HepG2 (cell line): ENCODE results near the gene SAMD14. TPM values are rescaled to one million over a fixed set of nuclear protein-coding genes. Genes with fewer than 3 reads are reported as not detected.

Source experiments
- ETV6 ChIP-seq: sonication (generic); formaldehyde crosslinking; conservative IDR thresholded peaks from 2 replicates; pipeline ENCODE4 v1.4.0; 2020; ENCODE audit warnings: missing genetic modification reagents
- FIP1L1 ChIP-seq: fragments of 200-400 bp; formaldehyde crosslinking; IDR thresholded peaks from 2 replicates; pipeline ENCODE4 v1.6.1; 2018; ENCODE audit warnings: low read depth, mild to moderate bottlenecking, low read length, moderate library complexity, borderline replicate concordance; ENCODE audit not compliant: insufficient read depth
- HIVEP1 ChIP-seq: sonication (generic); formaldehyde crosslinking; IDR thresholded peaks from 2 replicates; pipeline ENCODE4 v1.4.0; 2020; ENCODE audit warnings: mild to moderate bottlenecking, missing genetic modification reagents
- MXI1 ChIP-seq: IDR thresholded peaks from 3 replicates; pipeline ENCODE4 v1.6.1; 2012; ENCODE audit warnings: low read depth, low read length, inconsistent platforms, borderline replicate concordance
- NPAS2 ChIP-seq: sonication (generic); formaldehyde crosslinking; IDR thresholded peaks from 2 replicates; pipeline ENCODE4 v1.8.0; 2022; ENCODE audit warnings: mild to moderate bottlenecking, missing genetic modification reagents, borderline replicate concordance
- PATZ1 ChIP-seq: sonication (generic); formaldehyde crosslinking; IDR thresholded peaks from 2 replicates; pipeline ENCODE4 v1.4.0; 2020; ENCODE audit warnings: missing genetic modification reagents
- SIN3A ChIP-seq: IDR thresholded peaks from 2 replicates; pipeline ENCODE4 v1.6.1; 2011; ENCODE audit warnings: low read depth, mild to moderate bottlenecking, control low read depth, low read length, borderline replicate concordance
- SOX13 ChIP-seq, 3 experiments: fragments of 450-650 bp in 1 of 3; sonication (generic) in 1 of 3; formaldehyde crosslinking in 1 of 3; IDR thresholded peaks in 2 of 3; conservative IDR thresholded peaks in 1 of 3; 2 replicates each; pipeline versions ENCODE4 v1.5.0 to v1.6.1; 2016 to 2020; ENCODE audit warnings: antibody characterized with exemption in 1 of 3, mild to moderate bottlenecking in 1 of 3, missing compliant biosample characterization in 1 of 3, missing genetic modification reagents in 1 of 3, moderate library complexity in 1 of 3
- TOE1 ChIP-seq: sonication (generic); formaldehyde crosslinking; IDR thresholded peaks from 2 replicates; pipeline ENCODE4 v1.4.0; 2020; ENCODE audit warnings: mild to moderate bottlenecking, missing genetic modification reagents
- YY1 ChIP-seq: IDR thresholded peaks from 2 replicates; pipeline ENCODE4 v1.6.1; 2011; ENCODE audit warnings: low read length, low read depth, moderate library complexity, mild to moderate bottlenecking; ENCODE audit not compliant: insufficient read depth, insufficient replicate concordance
- ZBTB49 ChIP-seq: sonication (generic); formaldehyde crosslinking; IDR thresholded peaks from 2 replicates; pipeline ENCODE4 v1.4.0; 2020; ENCODE audit warnings: missing genetic modification reagents, borderline replicate concordance
- ZFYVE20 ChIP-seq: sonication (generic); formaldehyde crosslinking; IDR thresholded peaks from 2 replicates; pipeline ENCODE4 v1.8.0; 2023; ENCODE audit warnings: low read depth, mild to moderate bottlenecking, moderate library complexity, missing genetic modification reagents, borderline replicate concordance
- ZNF337 ChIP-seq: sonication (generic); formaldehyde crosslinking; IDR thresholded peaks from 2 replicates; pipeline ENCODE4 v1.5.1; 2020; ENCODE audit warnings: missing genetic modification reagents, low read depth, mild to moderate bottlenecking, borderline replicate concordance
- ZNF543 ChIP-seq: sonication (generic); formaldehyde crosslinking; IDR thresholded peaks from 2 replicates; pipeline ENCODE4 v1.4.0; 2020; ENCODE audit warnings: mild to moderate bottlenecking, missing genetic modification reagents
- ZNF614 ChIP-seq: IDR thresholded peaks from 2 replicates; pipeline ENCODE4 v1.6.1; 2018; ENCODE audit warnings: missing biosample characterization, missing genetic modification reagents, inconsistent platforms, borderline replicate concordance
- ZNF800 ChIP-seq: sonication (generic); formaldehyde crosslinking; IDR thresholded peaks from 2 replicates; pipeline ENCODE4 v1.4.0; 2020; ENCODE audit warnings: missing genetic modification reagents
- ZSCAN22 ChIP-seq: sonication (generic); formaldehyde crosslinking; IDR thresholded peaks from 2 replicates; pipeline ENCODE4 v1.4.0; 2020; ENCODE audit warnings: mild to moderate bottlenecking, missing genetic modification reagents
- polyA plus RNA-seq, 8 experiments: library from polyadenylated mRNA; depleted of rRNA in 3 of 8; stranded (reverse) in 7 of 8; unstranded in 1 of 8; fragments of >200 nt; fragmentation: Illumina TruSeq in 4 of 8; extraction: Trizol in 4 of 8; gene quantifications; 2 replicates each; pipeline versions ENCODE4 v1.2.1 to v1.2.3, GENCODE V29; 2011 to 2016; ENCODE audit warnings: low read depth in 4 of 8, missing spikeins in 1 of 8, mixed read lengths in 1 of 8; ENCODE audit not compliant: insufficient read depth in 1 of 8
- total RNA-seq, 5 experiments: library from RNA; depleted of rRNA; stranded (reverse); fragments of >200 nt; fragmentation: Illumina TruSeq; extraction: Trizol; gene quantifications; 2 replicates each; pipeline ENCODE4 v1.2.3, GENCODE V29; 2016; ENCODE audit warnings: low read depth in 1 of 5
- TF ChIP-seq, protein P1 (sequence below): sonication (generic); formaldehyde crosslinking; IDR thresholded peaks from 2 replicates; pipeline ENCODE4 v1.8.1; 2023; ENCODE audit warnings: mild to moderate bottlenecking, inconsistent platforms, moderate library complexity, missing genetic modification reagents, borderline replicate concordance
- TF ChIP-seq, protein P2 (sequence below): sonication (generic); formaldehyde crosslinking; IDR thresholded peaks from 2 replicates; pipeline ENCODE4 v1.5.0; 2020; ENCODE audit warnings: mild to moderate bottlenecking, missing genetic modification reagents

SAMD14 gene
- total and polyA plus RNA-seq, 2 of the 13 experiments (the other 11 are each of a cell fraction or from before 2014, with no cell fraction given), result 0.07 to 0.22 TPM

DNA sequence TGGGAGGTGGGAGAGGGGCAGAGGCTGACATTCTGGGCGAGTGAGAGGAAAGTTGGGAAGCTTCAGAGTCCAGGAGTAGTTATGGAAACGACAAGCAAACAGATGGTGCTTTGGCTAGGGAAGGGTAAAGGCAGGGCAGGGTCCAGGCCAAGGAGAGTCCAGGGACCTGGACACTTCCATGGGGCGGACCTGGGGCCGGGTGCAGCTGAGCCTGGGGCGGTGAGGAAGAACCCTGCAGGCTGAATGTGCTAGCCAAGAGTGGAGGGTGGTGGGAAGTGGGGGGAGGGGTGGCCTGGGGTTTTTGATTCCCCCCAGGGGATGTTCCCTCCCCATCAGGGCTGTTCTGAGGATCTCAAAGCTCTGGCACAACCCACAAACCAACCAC is 17.9 kb upstream of the SAMD14 start (continued):
- TF ChIP-seq ZNF543 (no peak), ZNF614 (CRISPR knock-in tag) (no peak), ZFYVE20 (CRISPR knock-in tag) (no peak), ETV6 (no peak), ZSCAN22 (CRISPR knock-in tag) (no peak), PATZ1 (peak; percentile 76), SOX13 (IDR thresholded peaks at IDR 0.05) (no peak), SOX13 (CRISPR knock-in tag; conservative IDR thresholded peaks at IDR 0.05 in 1 of 2, IDR thresholded peaks at IDR 0.05 in 1 of 2) (peak in 1 of 2 experiments; percentile 17; a peak in 1 of 4 replicates), YY1 (no peak), FIP1L1 (no peak), TOE1 (no peak), ZNF337 (no peak), SIN3A (peak; percentile 43; the same call in 1 of the 2 replicates), ZBTB49 (CRISPR knock-in tag) (no peak), HIVEP1 (no peak), NPAS2 (no peak), ZNF800 (CRISPR knock-in tag) (no peak), MXI1 (peak; percentile 72; the same call in 2 of the 3 replicates)
- TF ChIP-seq, protein P1, sequence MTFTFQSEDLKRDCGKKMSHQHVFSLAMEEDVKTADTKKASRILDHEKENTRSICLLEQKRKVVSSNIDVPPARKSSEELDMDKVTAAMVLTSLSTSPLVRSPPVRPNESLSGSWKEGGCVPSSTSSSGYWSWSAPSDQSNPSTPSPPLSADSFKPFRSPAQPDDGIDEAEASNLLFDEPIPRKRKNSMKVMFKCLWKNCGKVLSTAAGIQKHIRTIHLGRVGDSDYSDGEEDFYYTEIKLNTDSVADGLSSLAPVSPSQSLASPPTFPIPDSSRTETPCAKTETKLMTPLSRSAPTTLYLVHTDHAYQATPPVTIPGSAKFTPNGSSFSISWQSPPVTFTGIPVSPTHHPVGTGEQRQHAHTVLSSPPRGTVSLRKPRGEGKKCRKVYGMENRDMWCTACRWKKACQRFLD (CRISPR knock-in tag), result no peak
- TF ChIP-seq, protein P2, sequence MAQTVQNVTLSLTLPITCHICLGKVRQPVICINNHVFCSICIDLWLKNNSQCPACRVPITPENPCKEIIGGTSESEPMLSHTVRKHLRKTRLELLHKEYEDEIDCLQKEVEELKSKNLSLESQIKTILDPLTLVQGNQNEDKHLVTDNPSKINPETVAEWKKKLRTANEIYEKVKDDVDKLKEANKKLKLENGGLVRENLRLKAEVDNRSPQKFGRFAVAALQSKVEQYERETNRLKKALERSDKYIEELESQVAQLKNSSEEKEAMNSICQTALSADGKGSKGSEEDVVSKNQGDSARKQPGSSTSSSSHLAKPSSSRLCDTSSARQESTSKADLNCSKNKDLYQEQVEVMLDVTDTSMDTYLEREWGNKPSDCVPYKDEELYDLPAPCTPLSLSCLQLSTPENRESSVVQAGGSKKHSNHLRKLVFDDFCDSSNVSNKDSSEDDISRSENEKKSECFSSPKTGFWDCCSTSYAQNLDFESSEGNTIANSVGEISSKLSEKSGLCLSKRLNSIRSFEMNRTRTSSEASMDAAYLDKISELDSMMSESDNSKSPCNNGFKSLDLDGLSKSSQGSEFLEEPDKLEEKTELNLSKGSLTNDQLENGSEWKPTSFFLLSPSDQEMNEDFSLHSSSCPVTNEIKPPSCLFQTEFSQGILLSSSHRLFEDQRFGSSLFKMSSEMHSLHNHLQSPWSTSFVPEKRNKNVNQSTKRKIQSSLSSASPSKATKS, result no peak
